ENCODE results near the gene CPSF4.

Gene CPSF4

DNA sequence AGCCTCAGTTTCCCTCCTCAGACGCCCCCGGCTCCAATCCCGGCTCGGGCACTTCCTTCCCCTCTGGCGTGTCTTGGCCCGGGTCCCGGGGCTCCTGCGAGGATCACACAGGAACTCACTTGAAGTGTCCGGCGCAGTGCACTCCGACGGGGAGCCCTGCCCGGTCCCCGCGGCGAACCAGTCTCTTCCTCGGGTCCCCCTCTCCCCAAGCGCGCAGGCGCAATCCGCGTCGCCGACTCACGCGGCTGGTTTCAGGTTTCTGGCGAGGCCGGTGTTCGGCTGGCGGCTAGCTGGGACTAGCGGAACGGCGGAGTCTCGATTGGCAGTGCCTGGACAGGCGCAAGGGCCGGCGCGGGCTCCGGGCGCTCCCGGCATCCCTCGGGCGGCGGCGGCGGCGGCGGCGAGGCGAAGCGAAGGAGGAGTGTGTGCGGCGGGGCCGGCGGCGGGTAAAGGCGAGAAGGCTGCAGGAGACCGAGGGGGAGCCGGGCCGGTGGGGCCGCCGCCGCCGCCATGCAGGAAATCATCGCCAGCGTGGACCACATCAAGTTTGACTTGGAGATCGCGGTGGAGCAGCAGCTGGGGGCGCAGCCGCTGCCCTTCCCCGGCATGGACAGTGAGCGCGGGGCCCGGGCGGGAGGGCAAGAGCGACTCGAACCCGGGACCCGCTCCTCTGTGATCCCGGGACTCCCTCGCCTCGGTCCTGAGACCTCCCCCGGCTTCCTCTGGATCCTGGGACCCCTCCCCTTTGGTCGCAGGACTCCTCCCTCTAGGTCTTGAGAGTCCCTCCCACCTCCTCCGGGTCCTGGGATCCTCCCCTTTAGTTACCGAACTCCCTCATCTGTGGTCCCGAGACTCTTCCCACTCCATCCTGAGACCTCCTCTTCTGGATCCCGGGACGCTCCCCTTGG, at the start of gene CPSF4, which contains the start of gene PTCD1:
CPSF4 (plus strand) TSS at position 371 of the 908 bp plus-strand sequence; CDS start at position 511, 140 bp downstream.
PTCD1 (minus strand) TSS at position 226 of the 908 bp plus-strand sequence. CDS start 3,556 bp downstream, outside the sequence.
- peak; percentile 91 to 98 (median 97) for DNase-seq
- intact Hi-C loops (cut with DNase I) = no loop called here

DNA sequence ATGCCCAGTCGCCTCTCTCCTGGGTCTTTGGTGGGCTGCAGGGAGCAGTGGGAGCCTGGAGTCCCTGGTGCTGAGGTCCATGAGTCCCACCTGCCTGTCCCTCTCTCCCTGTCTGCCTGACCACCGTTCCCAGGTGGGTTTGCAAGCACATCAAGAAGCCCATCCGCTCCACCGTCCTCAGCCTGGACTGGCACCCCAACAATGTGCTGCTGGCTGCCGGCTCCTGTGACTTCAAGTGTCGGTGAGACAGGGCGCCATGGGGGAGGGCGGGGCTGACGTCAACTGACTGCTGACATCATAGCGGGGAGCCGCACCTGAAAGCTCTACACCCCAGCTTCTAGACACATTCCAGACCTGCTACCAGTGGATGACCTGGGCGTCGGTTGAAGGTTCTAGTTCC, 49.0 kb upstream of the CPSF4 start:
- intact Hi-C loops (cut with DNase I) = no loop called here
- no peak for DNase-seq

DNA sequence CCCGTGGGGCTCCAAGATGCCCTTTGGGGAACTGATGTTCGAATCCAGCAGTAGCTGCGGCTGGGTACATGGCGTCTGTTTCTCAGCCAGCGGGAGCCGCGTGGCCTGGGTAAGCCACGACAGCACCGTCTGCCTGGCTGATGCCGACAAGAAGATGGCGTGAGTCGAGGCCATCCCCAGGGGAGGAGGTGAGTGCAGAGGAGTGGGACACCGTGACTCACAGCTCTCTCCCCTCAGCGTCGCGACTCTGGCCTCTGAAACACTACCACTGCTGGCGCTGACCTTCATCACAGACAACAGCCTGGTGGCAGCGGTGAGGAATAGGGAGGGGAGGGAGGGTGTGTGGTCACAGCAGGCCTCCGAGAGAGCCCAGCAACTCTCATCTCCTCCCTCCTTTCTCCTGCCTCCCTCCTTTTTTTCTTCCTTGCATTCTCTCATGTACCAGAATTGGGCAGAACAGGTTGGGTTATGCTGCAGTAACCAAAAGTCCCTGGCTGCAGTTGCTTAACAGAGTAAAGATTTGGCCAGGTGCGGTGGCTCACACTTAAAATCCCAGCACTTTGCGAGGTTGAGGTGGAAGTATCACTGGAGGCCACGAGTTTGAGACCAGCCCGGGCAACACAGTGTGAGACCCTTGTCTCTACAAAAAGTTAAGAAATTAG, 47.7 kb upstream of the CPSF4 start:
- intact Hi-C loops (cut with DNase I) = no loop called here

DNA sequence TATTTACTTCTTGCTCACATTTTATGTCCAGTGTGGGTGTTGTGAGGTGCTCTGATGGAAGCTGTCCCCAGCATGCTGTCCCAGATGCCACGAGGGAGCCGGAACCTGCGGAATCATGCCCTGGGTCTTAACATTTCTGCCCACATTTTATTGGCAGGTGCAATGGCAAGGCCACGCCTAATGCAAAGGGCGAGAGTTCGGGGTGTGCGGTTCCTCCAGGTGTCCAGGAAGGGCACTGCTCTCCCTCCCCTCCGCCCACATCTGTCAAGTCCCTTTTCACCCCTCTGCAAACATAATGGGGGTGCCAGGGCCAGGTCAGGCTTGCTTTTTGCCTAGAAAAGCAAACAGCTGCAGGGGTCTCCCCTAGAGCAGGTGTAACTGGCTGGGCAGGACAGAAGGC, 46.7 kb upstream of the CPSF4 start:
- intact Hi-C loops (cut with DNase I) = no loop called here
- no peak for DNase-seq

More for the DNA sequence above, 47.7 kb upstream of the CPSF4 start:
- DNase-seq = no peak

DNA sequence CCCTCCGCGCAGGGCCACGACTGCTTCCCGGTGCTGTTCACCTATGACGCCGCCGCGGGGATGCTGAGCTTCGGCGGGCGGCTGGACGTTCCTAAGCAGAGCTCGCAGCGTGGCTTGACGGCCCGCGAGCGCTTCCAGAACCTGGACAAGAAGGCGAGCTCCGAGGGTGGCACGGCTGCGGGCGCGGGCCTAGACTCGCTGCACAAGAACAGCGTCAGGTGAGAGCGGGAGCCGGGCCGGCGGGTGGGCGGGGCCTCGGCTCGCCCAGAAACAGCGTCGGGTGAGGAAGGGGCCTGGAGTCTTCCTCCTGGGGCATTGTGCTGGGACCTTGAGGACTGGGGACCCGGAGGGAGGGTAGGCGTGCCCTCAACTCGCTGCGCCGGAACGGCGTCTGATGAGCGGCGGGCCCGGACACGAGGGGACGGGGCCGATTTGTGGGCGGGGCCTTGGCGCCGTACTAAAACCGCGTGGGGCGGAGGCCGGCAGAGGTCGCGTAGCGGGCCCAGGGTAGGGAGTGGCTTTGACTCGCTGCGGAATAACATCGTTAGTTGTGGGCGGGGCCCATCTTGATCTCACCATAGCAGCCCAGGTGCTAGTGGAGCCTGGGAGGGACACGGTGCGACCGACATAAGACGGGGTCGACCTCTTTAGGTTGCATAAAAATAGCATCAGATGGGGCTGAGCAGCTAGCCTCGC, 45.9 kb upstream of the CPSF4 start:
- intact Hi-C loops (cut with DNase I) = no loop called here
- peak; percentile 33 to 90 (median 76) for DNase-seq

DNA sequence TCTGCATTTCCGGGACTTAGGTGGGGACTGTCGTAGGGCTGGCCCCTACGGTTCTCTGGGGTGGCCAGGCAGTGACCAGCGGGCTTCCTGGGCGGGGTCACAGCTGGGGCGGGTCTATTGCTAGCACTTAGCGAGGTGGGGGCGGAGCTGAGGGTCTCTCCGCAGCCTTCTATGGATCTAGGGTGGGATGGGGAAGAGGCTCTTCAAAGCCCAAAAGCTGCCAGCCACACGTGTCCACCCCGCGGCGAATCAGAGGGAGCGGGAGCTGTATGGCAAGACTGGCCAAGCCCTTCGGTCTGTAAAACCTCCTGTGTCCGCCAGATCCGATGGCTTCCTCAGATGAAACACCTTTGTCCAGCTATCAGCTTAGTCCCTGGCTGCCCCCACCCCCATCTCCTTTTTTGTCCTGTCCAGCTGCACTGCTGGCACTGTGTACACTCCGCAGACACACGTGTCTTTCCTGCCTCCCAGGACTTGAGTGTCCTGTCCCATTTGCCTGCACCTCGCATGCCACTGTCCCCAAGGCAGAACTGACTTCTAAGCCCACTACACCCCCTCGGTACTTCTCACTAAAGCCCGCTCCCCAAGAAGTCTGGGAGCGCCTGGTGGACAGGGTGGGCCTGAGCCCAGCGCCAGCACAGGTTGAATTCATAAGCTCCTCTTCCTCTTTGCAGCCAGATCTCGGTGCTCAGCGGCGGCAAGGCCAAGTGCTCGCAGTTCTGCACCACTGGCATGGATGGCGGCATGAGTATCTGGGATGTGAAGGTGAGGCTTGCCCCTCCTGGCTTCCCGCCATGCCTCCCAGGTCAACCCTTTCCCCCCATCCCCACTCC, 45.2 kb upstream of the CPSF4 start:
- intact Hi-C loops (cut with DNase I) = no loop called here
- peak in 8 of 42 donors; percentile 14 to 54 (median 24) for DNase-seq

DNA sequence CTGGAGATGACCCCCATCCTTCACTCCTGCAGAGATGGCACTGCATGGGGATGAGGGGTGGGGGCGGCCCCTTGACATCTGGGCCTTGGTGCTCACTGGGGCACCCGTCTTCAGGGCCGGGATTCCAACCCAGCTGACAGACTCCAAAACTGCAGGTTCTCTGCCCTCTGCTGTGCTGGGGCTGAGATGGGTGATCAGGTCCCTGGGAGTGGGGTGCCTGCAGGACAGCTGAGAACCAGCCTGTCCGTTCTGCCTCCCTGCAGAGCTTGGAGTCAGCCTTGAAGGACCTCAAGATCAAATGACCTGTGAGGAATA, 44.6 kb upstream of the CPSF4 start:
- no peak for DNase-seq
- intact Hi-C loops (cut with DNase I) = no loop called here

DNA sequence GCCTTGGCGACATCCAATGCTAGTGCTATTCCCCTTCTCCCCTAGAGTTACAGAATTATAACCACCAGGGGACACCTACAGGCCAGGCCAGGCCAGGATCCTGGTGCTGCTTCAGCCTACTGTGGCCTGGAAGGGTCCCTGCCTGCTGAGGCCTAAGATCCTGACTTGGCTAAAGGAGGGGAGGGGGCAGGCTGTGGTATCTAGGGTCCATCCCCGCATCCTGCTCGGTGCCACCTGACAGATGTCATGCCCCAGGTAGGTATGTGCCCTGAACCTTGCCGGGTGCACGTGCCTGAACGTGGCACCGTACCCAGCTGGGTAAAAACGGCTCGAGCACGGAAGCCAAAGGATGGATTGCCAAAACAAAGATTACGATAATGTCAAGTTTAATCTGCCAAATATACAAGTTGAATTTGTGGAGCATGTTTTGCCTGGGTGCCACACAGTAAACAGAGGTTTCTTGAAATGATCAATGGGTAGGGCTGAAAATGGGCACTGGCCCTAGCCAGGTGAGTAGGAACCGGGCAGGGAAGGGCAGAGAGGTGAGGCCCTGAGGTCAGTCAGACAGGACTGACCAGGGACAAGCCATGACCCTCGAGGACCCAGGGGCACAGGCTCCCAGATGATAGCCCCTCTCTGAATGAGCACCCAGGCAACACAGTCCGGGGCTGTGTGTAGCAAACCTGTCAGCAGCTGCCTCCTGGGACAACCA, 43.0 kb upstream of the CPSF4 start:
- no peak for DNase-seq
- intact Hi-C loops (cut with DNase I) = no loop called here

DNA sequence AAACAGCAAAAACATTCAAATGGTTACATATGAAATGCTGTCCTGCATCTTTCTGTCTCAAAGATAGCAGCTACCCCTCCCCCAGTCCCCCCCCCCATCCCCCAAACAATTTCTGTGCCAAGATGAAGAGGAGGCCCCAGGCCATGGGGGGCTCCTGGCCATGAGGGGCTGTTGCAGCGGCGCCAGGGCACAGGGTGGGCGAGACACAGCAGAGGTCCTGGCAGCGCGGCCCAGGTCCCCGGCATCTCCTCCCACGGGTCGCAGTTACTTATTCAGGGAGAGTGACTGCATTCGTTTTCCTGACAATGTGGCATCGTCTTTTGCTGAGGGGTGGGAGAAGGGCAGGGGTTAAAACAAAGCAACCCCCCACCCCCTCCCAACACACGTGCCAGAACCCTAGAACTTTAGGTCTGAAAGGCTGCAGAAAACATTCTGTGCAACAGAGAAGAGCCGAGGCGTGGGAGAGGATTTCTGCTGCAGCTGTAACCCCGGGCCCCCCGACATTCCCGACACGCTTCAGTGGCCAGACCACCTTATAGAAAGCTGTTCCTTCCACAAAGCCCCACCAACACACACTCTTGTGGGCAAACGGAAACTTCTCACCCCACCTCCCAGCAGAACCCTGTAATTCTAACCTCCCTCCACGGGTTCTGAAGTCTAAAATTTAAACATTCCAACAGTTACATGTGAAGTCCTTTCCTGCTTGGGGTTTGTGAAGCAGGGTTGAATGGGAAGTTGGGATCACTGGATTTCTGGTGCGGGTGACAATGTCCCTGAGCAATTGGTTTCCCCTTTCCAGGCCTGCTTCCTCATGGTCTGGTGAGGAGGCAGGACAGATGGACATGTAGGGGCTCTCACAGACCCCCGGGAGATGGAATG, 42.1 kb upstream of the CPSF4 start:
- DNase-seq = no peak
- intact Hi-C loops (cut with DNase I) = no loop called here

DNA sequence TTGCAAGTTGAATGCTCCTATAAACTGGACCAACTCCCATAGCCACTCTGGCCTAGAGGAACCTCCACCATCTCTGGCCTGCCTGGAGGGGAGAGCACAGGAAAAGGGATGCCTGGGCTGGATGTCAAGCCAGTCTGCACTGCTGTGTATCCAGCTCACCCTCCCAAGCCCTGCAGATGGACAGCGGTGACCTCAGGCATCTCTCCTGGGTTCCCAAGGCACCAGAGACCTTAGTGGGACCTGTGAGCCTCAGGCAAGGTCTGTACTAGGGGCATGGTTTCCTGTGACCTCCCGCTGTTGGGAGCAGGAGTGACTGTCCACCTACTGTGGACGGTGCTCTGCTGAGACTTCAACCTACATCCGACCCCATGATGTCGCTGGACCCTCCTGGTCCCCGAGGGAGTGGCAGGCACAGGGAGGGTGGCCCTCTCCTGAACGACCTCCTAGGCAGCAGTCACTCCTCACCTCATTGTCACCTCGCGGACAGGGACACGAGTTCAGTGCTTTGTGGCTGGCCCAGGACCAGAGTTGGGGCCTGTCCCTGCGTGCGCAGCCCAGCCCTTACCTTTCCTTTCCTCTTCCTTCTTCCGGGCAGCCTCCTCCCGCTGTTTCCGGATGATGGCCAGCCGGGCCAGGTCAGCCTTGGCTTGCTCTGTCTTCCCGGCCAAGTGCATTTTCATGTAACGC, 41.3 kb upstream of the CPSF4 start:
- intact Hi-C loops (cut with DNase I) = no loop called here
- no peak for DNase-seq

DNA sequence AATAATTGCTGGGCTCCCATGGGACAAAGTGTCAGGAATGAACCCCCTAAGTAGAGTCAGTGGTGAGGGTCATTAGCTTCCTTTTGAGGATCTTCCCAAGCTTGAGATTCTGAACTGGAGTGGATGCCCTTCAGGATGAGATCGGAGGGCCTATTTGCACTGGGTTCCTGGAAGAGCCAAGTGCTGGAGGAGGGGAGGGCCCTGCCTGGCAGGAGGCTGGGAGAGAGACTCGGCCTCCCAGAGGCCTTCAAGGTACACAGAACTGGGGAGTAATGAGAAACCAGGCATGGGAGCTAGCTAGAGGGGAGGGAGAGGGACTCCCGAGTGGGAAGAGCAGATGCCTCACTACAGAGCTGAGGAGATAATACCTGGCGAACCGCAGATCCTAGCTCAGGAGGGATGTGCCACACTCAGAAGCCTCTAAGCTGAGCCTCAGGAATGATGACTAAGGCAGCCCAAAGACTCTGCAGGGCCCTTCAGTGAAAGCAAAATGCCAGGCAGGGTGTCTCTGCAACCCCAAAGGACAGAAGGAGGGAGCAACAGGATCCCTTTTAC, 39.8 kb upstream of the CPSF4 start:
- no peak for DNase-seq
- intact Hi-C loops (cut with DNase I) = no loop called here

DNA sequence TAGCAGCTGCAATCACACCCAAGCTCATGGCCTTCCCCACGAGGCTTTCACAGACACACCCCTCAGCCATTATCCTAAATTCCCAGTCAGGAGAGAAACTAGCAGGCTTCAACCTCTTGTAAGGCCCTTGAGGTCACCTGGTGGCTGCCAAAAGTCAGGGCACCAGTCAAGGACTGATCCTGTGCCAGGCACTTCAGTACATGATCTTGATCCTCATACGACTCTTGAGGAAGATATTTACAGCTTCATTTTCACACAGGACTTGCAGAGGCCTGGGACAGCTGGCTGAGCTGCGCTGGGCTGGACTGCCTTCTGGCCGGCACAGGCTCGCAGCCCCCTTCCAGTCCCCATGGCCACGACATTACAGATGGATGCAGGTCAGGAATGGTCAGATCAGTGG, 39.1 kb upstream of the CPSF4 start:
- intact Hi-C loops (cut with DNase I) = no loop called here
- DNase-seq = no peak

DNA sequence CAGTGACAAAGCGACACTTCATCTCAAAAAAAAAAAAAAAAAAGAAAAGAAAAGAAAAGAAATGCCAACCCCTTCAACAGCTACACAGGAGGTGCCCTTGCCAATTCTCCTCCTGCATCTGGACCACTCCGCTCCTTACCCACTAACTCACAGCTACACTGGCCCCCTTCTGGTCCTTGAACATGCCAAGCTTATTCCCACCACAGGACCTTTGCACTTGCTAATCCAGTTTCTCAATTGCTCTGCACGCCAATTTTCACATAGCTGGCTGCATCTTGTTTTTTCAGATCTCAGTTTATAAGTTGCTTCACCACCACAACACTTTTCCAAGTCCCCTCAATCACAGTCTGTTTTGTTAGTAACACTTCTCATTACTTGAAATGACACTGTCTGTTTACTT, 35.9 kb upstream of the CPSF4 start:
- intact Hi-C loops (cut with DNase I) = loop anchor here (10.0 kb wide), 1 partner anchor 152 kb away; the partner anchor contains the start of genes FAM200A and ZNF655
- DNase-seq = no peak

DNA sequence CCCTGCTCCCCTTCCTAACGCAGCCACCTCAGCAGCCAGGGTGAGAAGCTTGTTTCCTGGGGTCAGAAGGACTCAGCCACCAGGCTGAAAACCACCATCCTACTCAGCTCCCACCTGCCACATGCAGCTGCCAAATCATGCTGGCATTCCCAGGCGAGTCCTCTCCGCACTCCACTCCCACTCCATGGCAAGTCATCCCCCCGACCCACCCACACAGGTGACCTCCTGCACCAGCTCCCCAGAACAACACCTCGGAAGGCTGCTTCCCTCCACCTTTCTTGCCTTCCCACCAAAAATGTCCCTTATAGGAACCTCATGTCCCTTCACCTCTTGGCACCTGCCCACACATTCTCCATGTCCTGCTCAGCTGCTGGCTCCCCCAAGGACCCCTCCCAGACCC, 35.0 kb upstream of the CPSF4 start:
- intact Hi-C loops (cut with DNase I) = loop anchor here (10.0 kb wide), 1 partner anchor 151 kb away; the partner anchor contains the start of genes FAM200A and ZNF655
- no peak for DNase-seq

DNA sequence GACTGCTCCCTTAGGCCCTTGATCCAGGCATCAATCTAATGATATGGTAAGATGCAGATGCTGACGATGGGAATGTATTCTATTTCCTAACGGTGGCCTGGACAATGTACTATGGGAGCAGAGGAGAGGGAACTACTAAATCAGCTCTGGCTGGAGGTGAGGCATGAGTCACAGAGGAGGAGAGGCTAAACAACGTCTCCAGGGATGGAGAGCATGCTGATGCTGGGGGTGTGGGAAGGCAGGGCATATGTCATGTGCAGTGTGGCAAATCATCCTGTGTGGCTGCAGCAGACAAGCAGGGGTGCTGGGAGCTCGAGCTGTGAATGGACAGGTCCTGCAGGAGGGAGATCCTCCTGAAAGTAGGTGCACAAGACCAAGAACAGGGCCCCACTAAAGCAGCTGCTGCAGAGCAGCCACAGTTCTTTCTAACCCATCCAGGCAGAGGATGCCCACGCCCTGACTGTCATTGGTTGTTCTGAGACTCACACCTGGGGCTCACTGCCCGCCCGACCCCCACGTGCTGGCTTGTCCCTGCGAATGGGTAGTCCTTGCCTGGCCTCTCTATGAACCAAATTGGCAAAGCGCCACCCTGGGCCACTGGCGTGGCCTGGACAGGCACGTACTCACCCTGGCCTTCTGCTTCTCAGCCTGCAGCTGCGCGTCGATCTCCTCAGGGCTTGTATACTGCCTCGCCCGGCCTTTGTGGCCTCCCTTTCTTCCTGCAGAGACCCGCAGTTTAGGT, 34.3 kb upstream of the CPSF4 start:
- intact Hi-C loops (cut with DNase I) = loop anchor here (10.0 kb wide), 1 partner anchor 150 kb away; the partner anchor contains the start of genes FAM200A and ZNF655
- peak in 13 of 42 donors; percentile 28 to 69 (median 39) for DNase-seq

DNA sequence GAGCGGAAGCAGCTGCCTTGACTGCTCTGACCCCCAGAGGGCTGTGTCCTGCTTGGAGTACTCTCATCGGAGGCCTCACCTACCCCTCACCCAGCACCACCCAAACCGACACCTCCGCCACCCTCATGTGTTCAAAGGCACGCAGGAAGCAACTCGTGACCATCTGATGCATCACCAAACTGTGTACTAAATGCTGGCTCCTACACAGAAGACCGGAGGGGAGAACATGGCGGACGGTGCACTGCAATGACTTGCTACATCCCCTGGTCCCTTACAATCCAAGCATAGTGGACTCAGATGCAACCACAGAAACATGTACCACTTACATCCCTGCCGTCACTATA, 33.8 kb upstream of the CPSF4 start:
- intact Hi-C loops (cut with DNase I) = loop anchor here (5.0 to 10.0 kb wide), 2 partner anchors 78 to 150 kb away; partner anchors contain the start of genes ARPC1A, FAM200A and ZNF655
- DNase-seq = no peak

Data from head of caudate nucleus (tissue), 42 donors.